ENCODE results near the gene TSGA10IP. TPM values are rescaled to one million over a fixed set of nuclear protein-coding genes. Genes with fewer than 3 reads are reported as not detected.

The TSGA10IP gene
- total RNA-seq, 4 donors from 2014 or later = not detected

- H3K27me3 ChIP-seq = no peaks in the 10 kb centered on the region
- TF ChIP-seq POLR2AphosphoS5 (IDR thresholded peaks at IDR 0.05) = no peak
- no peak for TF ChIP-seq POLR2A (IDR thresholded peaks at IDR 0.05)
- no peak for TF ChIP-seq CTCF (IDR thresholded peaks at IDR 0.05)
- TF ChIP-seq EP300 (IDR thresholded peaks at IDR 0.05) = no peak
- H3K27ac ChIP-seq = no peak overlapping the region
- WGBS = 89% methylated on average over 34 of the region's 34 CpGs
- no peak overlapping the region for H3K4me3 ChIP-seq
- no peaks in the 10 kb centered on the region for H3K4me1 ChIP-seq
- DNase-seq (ENCODE audit: low spot score in 2 of 2) = no peak
- H3K36me3 ChIP-seq = peaks cover 46% of the 10 kb centered on the region
- H3K9me3 ChIP-seq = no peaks in the 10 kb centered on the region
Measured at GRCh38 chr11:65978391-65979238, 33.3 kb downstream of the TSGA10IP start.

- no peak for TF ChIP-seq EP300 (IDR thresholded peaks at IDR 0.05)
- TF ChIP-seq POLR2A (IDR thresholded peaks at IDR 0.05) = no peak
- no peak for TF ChIP-seq CTCF (IDR thresholded peaks at IDR 0.05)
- TF ChIP-seq POLR2AphosphoS5 (IDR thresholded peaks at IDR 0.05) = no peak
- DNase-seq (ENCODE audit: low spot score in 2 of 2) = no peak
- Histone ChIP-seq H3K27me3 (no peaks in the 10 kb centered on the region), H3K36me3 (peaks cover 44% of the 10 kb centered on the region), H3K9me3 (no peaks in the 10 kb centered on the region), H3K27ac (no peak overlapping the region), H3K4me1 (no peaks in the 10 kb centered on the region), H3K4me3 (no peak overlapping the region)
- WGBS = 85% methylated on average over 5 of the region's 10 CpGs
Measured at GRCh38 chr11:65979261-65979759, 34.0 kb downstream of the TSGA10IP start.

- Histone ChIP-seq H3K27me3 (no peaks in the 10 kb centered on the region), H3K4me3 (no peak overlapping the region), H3K9me3 (no peaks in the 10 kb centered on the region), H3K27ac (no peak overlapping the region), H3K4me1 (no peaks in the 10 kb centered on the region), H3K36me3 (peaks cover 33% of the 10 kb centered on the region)
- TF ChIP-seq CTCF (IDR thresholded peaks at IDR 0.05) = no peak
- TF ChIP-seq EP300 (IDR thresholded peaks at IDR 0.05) = no peak
- no peak for TF ChIP-seq POLR2AphosphoS5 (IDR thresholded peaks at IDR 0.05)
- no peak for TF ChIP-seq POLR2A (IDR thresholded peaks at IDR 0.05)
- 77% methylated on average over 7 of the region's 12 CpGs for WGBS
- DNase-seq (ENCODE audit: low spot score in 2 of 2) = no peak
Measured at GRCh38 chr11:65981101-65981740, 35.9 kb downstream of the TSGA10IP start.

- no peaks in the 10 kb centered on the region for H3K27me3 ChIP-seq
- peaks cover 24% of the 10 kb centered on the region for H3K36me3 ChIP-seq
- H3K4me1 ChIP-seq = no peaks in the 10 kb centered on the region
- TF ChIP-seq POLR2A (IDR thresholded peaks at IDR 0.05) (no peak), POLR2AphosphoS5 (IDR thresholded peaks at IDR 0.05) (no peak), CTCF (IDR thresholded peaks at IDR 0.05) (no peak), EP300 (IDR thresholded peaks at IDR 0.05) (no peak)
- H3K27ac ChIP-seq = no peak overlapping the region
- no peaks in the 10 kb centered on the region for H3K9me3 ChIP-seq
- no peak overlapping the region for H3K4me3 ChIP-seq
- no peak for DNase-seq (ENCODE audit: low spot score in 2 of 2)
- WGBS = 60% methylated on average over 15 of the region's 16 CpGs
Measured at GRCh38 chr11:65981972-65982823, 36.9 kb downstream of the TSGA10IP start.
